T-helper 17 cell (primary cell): ENCODE results near the gene NPHP4. TPM values are rescaled to one million over a fixed set of nuclear protein-coding genes. Genes with fewer than 3 reads are reported as not detected.

Experiments
- ATAC-seq: fragments of 150-1000 bp; cut with Tn5 transposase; 2 replicates; pipeline ENCODE4 v1.10.0; 2021; ENCODE audit warnings: mild to moderate bottlenecking, moderate library complexity
- DNase-seq, 3 donors: peaks; one replicate each; pipeline versions ENCODE4 v3.0.0 to v3.0.0-alpha.2; 2020 to 2021
- H3K9me3 ChIP-seq: one replicate; pipeline ENCODE4 v1.7.0; 2013; ENCODE audit warnings: low read length, mild to moderate bottlenecking; ENCODE audit not compliant: control insufficient read depth, poor library complexity, severe bottlenecking
- H3K27ac Mint-ChIP-seq: one replicate; pipeline ENCODE4 v1.8.0; 2022; ENCODE audit warnings: mild to moderate bottlenecking, moderate library complexity, mixed read lengths
- H3K27me3 Mint-ChIP-seq: one replicate; pipeline ENCODE4 v1.8.0; 2022; ENCODE audit warnings: mixed read lengths
- H3K36me3 Mint-ChIP-seq: one replicate; pipeline ENCODE4 v1.8.0; 2022; ENCODE audit warnings: low read depth, mixed read lengths
- H3K4me1 Mint-ChIP-seq: one replicate; pipeline ENCODE4 v1.8.0; 2022; ENCODE audit warnings: mild to moderate bottlenecking, mixed read lengths
- H3K4me3 Mint-ChIP-seq: one replicate; pipeline ENCODE4 v1.8.0; 2022; ENCODE audit warnings: mild to moderate bottlenecking, moderate library complexity, mixed read lengths
- total RNA-seq, 4 donors: library from RNA in 2 of 4; stranded (reverse) in 2 of 4; gene quantifications; one replicate each; pipeline ENCODE4 v1.2.3 and lab custom pipeline; 2022 to 2026

NPHP4 gene
- total RNA-seq, 2 donors from 2014 or later = 9.9 to 14.1 TPM

- H3K9me3 ChIP-seq = no peaks in the 10 kb centered on the region
- Mint-ChIP-seq H3K36me3 (peaks cover 5% of the 10 kb centered on the region), H3K27me3 (no peaks in the 10 kb centered on the region), H3K4me3 (no peak overlapping the region), H3K27ac (no peak overlapping the region), H3K4me1 (peaks cover 5% of the 10 kb centered on the region)
- DNase-seq = no peak
- no peak for ATAC-seq
Observed at GRCh38 chr1:5962265-5963105, 29.7 kb downstream of the NPHP4 start.

GRCh38 chr1:5961601-5962000 is 30.6 kb downstream of the NPHP4 start:
- DNase-seq (no peak), ATAC-seq (no peak)
- H3K36me3 Mint-ChIP-seq = peaks cover 8% of the 10 kb centered on the region
- H3K4me1 Mint-ChIP-seq = peaks cover 9% of the 10 kb centered on the region
- H3K27ac Mint-ChIP-seq = no peak overlapping the region
- H3K4me3 Mint-ChIP-seq = no peak overlapping the region
- H3K9me3 ChIP-seq = no peaks in the 10 kb centered on the region
- no peaks in the 10 kb centered on the region for H3K27me3 Mint-ChIP-seq

- no peak for ATAC-seq
- no peak overlapping the region for H3K4me3 Mint-ChIP-seq
- H3K9me3 ChIP-seq = no peaks in the 10 kb centered on the region
- no peaks in the 10 kb centered on the region for H3K27me3 Mint-ChIP-seq
- H3K4me1 Mint-ChIP-seq = peaks cover 15% of the 10 kb centered on the region
- DNase-seq = no peak
- peak overlapping the region; percentile 78 for H3K27ac Mint-ChIP-seq
- H3K36me3 Mint-ChIP-seq = peaks cover 11% of the 10 kb centered on the region
Observed at GRCh38 chr1:5960336-5960735, 31.9 kb downstream of the NPHP4 start.

- peaks cover 20% of the 10 kb centered on the region for H3K4me1 Mint-ChIP-seq
- ATAC-seq = no peak
- no peak for DNase-seq
- peak overlapping the region; percentile 78 for H3K27ac Mint-ChIP-seq
- H3K4me3 Mint-ChIP-seq = no peak overlapping the region
- H3K36me3 Mint-ChIP-seq = peaks cover 11% of the 10 kb centered on the region
- no peaks in the 10 kb centered on the region for H3K9me3 ChIP-seq
- no peaks in the 10 kb centered on the region for H3K27me3 Mint-ChIP-seq
Observed at GRCh38 chr1:5959667-5960230, 32.5 kb downstream of the NPHP4 start.

- H3K9me3 ChIP-seq = no peaks in the 10 kb centered on the region
- DNase-seq = no peak
- H3K27ac Mint-ChIP-seq = no peak overlapping the region
- H3K4me1 Mint-ChIP-seq = peaks cover 25% of the 10 kb centered on the region
- H3K4me3 Mint-ChIP-seq = no peak overlapping the region
- no peak for ATAC-seq
- H3K36me3 Mint-ChIP-seq = peaks cover 11% of the 10 kb centered on the region
- no peaks in the 10 kb centered on the region for H3K27me3 Mint-ChIP-seq
Observed at GRCh38 chr1:5959087-5959486, 33.1 kb downstream of the NPHP4 start.

GRCh38 chr1:5956022-5956830 is 36.0 kb downstream of the NPHP4 start:
- no peak overlapping the region for H3K27ac Mint-ChIP-seq
- H3K36me3 Mint-ChIP-seq = peaks cover 11% of the 10 kb centered on the region
- ATAC-seq = no peak
- H3K4me1 Mint-ChIP-seq = peaks cover 25% of the 10 kb centered on the region
- no peak for DNase-seq
- H3K4me3 Mint-ChIP-seq = no peak overlapping the region
- no peaks in the 10 kb centered on the region for H3K27me3 Mint-ChIP-seq
- H3K9me3 ChIP-seq = no peaks in the 10 kb centered on the region

- Mint-ChIP-seq H3K4me3 (no peak overlapping the region), H3K27ac (peak overlapping the region; percentile 63)
Observed at GRCh38 chr1:5955479-5955977, 36.7 kb downstream of the NPHP4 start.

GRCh38 chr1:5954964-5955363 is 37.3 kb downstream of the NPHP4 start:
- H3K9me3 ChIP-seq = no peaks in the 10 kb centered on the region
- Mint-ChIP-seq H3K27me3 (no peaks in the 10 kb centered on the region), H3K4me3 (peak overlapping the region; percentile 13), H3K4me1 (peaks cover 23% of the 10 kb centered on the region), H3K27ac (peak overlapping the region; percentile 63), H3K36me3 (peaks cover 10% of the 10 kb centered on the region)
- ATAC-seq = peak; percentile 50
- no peak for DNase-seq

More at GRCh38 chr1:5955479-5955977, 36.7 kb downstream of the NPHP4 start:
- ATAC-seq = no peak
- H3K36me3 Mint-ChIP-seq = peaks cover 10% of the 10 kb centered on the region
- no peak for DNase-seq
- no peaks in the 10 kb centered on the region for H3K9me3 ChIP-seq
- no peaks in the 10 kb centered on the region for H3K27me3 Mint-ChIP-seq
- H3K4me1 Mint-ChIP-seq = peaks cover 25% of the 10 kb centered on the region

GRCh38 chr1:5953386-5953785 is 38.8 kb downstream of the NPHP4 start:
- H3K27ac Mint-ChIP-seq = peak overlapping the region; percentile 63
- no peaks in the 10 kb centered on the region for H3K9me3 ChIP-seq
- no peaks in the 10 kb centered on the region for H3K27me3 Mint-ChIP-seq
- no peak for ATAC-seq
- peaks cover 27% of the 10 kb centered on the region for H3K4me1 Mint-ChIP-seq
- no peak for DNase-seq
- H3K4me3 Mint-ChIP-seq = no peak overlapping the region
- peaks cover 11% of the 10 kb centered on the region for H3K36me3 Mint-ChIP-seq

- Mint-ChIP-seq H3K36me3 (peaks cover 9% of the 10 kb centered on the region), H3K4me3 (no peak overlapping the region), H3K27me3 (no peaks in the 10 kb centered on the region), H3K4me1 (peaks cover 25% of the 10 kb centered on the region), H3K27ac (no peak overlapping the region)
- no peak for ATAC-seq
- peak in 1 of 3 donors; percentile 1 for DNase-seq
- no peaks in the 10 kb centered on the region for H3K9me3 ChIP-seq
Observed at GRCh38 chr1:5951846-5952410, 40.3 kb downstream of the NPHP4 start.

- no peaks in the 10 kb centered on the region for H3K27me3 Mint-ChIP-seq
- no peak overlapping the region for H3K27ac Mint-ChIP-seq
- H3K4me1 Mint-ChIP-seq = peaks cover 22% of the 10 kb centered on the region
- no peak overlapping the region for H3K4me3 Mint-ChIP-seq
- ATAC-seq = peak; percentile 39
- peaks cover 7% of the 10 kb centered on the region for H3K36me3 Mint-ChIP-seq
- DNase-seq = peak in 1 of 3 donors; percentile 6
- H3K9me3 ChIP-seq = no peaks in the 10 kb centered on the region
Observed at GRCh38 chr1:5950994-5951785, 41.0 kb downstream of the NPHP4 start.

GRCh38 chr1:5950201-5950895 is 41.9 kb downstream of the NPHP4 start:
- Mint-ChIP-seq H3K4me3 (no peak overlapping the region), H3K27ac (no peak overlapping the region), H3K36me3 (peaks cover 5% of the 10 kb centered on the region)

More at GRCh38 chr1:5950201-5950895, 41.9 kb downstream of the NPHP4 start:
- Mint-ChIP-seq H3K27me3 (no peaks in the 10 kb centered on the region), H3K4me1 (peaks cover 17% of the 10 kb centered on the region)
- DNase-seq = no peak
- no peaks in the 10 kb centered on the region for H3K9me3 ChIP-seq
- no peak for ATAC-seq
